Thyroid gland (tissue), 4 donors: ENCODE data around the gene CTTNBP2NL.

Source experiments
- CTCF ChIP-seq, 6 experiments: fragments of 200-600 bp in 3 of 6; fragments of 450-650 bp in 3 of 6; sonication (generic) in 3 of 6; IDR thresholded peaks; one replicate each; pipeline ENCODE4 v1.5.1; 2016 to 2019; ENCODE audit warnings: antibody characterized with exemption in 6 of 6, mild to moderate bottlenecking in 2 of 6, inconsistent platforms in 1 of 6, moderate library complexity in 1 of 6
- POLR2A ChIP-seq, 2 donors: fragments of 450-650 bp; IDR thresholded peaks; one replicate each; pipeline ENCODE4 v1.6.1; 2017; ENCODE audit warnings: antibody characterized with exemption in 2 of 2, mild to moderate bottlenecking in 2 of 2, moderate library complexity in 1 of 2

GRCh38 chr1:112493351-112493750 is 97.3 kb downstream of the CTTNBP2NL start:
- TF ChIP-seq CTCF (IDR thresholded peaks at IDR 0.05) (no peak), POLR2A (IDR thresholded peaks at IDR 0.05) (no peak)
